IPS-NIHi11 (cell line): Measurements from ENCODE around the gene SERPINB12.

Experiments
- DNase-seq: peaks from one replicate; pipeline ENCODE4 v3.0.0; 2012; ENCODE audit warnings: mixed read lengths, low spot score

SERPINB12 gene

DNA sequence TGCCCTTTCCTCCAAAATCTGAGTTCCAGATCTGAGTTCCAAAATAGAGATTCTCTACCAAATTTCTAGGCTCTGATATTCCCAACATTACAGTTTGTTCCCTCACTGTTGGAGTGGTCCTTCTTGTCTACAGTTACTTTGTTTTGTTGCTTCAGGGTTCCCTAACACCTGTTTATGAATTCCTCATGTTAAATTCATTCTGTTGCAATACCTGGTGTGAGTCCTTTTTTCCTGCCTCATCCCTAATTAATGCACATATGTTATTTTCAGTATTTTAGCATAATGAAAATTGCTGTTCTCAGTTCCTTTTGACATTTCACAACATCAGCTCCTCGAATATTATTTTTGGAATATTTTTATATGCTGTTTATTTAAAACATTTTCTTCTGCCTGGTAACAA is 61.2 kb downstream of the SERPINB12 start:
- no peak for DNase-seq

DNA sequence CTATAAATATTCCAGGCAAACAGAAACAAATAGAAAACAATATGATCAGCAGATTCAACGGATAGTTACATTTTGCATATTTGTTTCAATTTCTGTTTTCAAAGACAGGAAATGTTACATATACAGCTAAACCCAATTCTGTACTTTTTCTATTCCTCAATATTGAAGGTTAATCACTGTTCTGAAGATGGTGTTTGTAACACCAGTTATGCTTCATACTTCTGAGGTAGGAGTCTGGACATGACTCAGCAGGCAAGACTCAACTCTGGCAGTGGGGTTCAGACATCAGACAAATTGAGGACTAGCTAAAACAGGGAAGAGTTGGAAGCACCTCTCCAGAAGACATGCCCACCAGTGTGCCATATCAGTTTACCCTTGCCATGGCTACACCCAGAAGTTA is 61.6 kb downstream of the SERPINB12 start:
- no peak for DNase-seq

DNA sequence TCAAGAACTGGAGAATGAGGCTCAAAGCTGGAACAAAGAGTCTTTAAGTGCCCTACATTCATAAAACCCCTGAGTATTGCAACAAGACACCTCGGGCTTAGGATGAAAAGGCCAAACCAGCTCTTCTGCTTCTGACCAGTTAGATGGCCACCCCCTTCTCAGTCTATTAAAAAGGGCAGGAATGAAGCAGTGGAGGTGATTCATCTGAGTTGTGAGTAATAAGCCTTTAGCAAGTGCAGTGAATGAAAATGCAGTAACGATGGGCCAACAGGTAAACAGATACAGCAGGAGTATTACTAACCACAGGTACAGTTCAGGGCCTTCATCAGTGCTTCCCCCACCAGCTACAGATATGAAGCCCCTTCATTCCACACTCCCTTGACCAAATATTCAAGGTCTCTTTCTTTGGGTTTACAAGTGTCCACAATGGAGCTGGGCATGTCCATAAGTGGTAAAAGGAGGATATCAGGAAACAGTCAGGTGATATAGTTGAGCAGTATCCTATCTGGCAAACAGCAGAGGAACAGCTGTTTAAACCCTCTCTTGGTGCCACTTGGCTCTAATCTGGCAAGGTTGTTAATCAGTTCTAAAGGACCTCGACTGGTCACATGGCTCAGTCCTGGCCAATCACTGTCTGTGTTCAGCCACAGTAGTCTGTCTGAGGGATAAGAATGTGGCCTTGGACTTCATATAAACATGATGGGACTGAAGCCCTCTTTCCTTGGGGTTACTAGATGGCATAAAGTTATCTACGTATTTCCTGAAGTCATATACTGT is 62.8 kb downstream of the SERPINB12 start:
- no peak for DNase-seq

DNA sequence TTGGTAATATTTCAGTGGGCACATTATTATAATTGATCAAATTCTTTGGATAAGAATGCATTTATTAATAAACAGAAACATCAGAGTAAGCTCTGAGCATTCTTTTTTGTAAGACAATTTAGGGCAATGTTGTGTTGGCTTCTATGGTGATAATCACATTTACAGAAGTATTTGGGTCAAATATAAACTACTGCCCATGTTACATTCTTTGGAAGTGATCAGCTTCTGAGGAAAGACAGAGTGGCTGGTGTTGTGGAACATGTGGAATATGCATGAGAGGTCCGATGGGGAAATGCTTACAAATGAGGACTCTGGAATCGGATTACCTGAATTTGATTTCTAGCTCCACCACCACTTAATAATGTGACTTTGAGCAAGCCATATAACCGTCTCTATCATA is 64.4 kb downstream of the SERPINB12 start:
- no peak for DNase-seq

DNA sequence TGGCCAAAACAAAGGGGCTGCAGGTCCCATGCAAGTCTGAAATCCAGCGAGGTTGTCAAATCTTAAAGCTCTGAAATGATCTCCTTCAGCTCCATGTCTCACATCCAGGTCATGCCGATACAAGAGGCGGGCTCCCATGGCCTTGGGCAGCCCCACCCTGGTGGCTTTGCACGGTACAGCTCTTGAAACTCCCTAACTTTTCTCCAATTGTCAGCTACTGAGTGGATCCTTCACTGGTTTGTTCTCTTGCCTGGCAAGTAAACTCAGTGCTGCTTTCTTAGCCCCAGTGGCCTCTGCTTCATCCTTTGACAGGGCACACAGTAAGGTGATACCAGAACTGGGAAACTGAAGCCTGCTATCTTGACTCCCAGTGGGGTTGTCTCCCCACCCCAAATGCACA is 71.3 kb downstream of the SERPINB12 start:
- DNase-seq: no peak

DNA sequence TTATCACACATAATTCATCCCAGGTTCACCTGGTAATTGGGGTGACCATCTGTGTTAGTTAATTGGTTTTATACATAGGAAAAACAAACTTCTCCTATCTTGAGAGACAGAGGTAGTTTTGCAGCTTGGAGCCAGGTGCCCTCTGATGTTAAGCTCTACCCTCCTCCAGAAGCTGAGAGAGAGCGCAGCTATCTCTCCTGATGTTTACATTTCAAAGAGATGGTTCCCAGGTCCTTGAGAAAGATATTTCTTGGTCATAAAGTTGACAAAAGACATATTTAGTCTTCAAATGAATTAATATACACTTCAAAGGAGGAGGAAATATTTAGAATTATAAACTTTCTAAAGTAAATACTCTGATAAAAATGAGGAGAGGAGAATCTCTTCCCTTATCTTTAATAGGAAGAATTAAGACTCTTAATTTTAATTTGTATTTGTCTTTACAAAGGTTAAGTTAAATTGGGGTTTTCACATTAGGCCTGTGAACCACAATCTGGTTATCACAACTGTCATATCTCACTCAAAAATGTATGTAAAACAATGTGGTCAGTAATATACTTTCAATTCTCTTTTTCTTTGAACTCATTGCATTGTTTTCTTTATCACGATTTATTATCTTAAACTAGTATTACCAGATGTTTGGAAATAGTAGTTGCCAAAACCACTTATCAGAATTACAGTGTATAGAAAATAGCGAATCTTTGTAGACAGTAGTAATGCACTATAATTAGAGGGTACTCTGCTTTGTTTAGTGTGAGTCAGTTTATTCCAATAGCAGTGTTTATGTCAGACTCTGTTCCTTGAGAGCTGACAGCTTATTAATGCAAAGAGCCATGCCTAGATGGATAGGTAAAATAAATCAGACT is 75.1 kb downstream of the SERPINB12 start:
- no peak for DNase-seq

DNA sequence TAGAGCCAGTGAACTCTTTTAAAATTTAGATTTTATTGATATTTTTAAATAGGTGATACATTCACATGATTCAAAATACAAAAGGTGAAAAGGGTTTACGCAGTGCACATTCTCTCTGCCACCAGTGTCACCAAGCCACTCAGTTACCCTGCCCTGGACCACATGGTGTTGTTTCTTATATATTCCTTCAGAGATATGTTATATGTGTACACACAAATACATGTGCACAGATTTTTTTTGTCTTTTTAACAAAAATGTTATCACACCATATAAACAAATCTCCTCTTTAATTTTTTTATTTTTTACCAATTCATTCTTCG is 75.7 kb downstream of the SERPINB12 start:
- no peak for DNase-seq
